ENCODE results near the gene P4HA3. TPM values are rescaled to one million over a fixed set of nuclear protein-coding genes. Genes with fewer than 3 reads are reported as not detected.
A peak's percentile ranks its signal among the peaks of the same experiment; 100 is the strongest.

The P4HA3 gene
- total RNA-seq, 1 donor from 2014 or later: 1.7 TPM

- no peak for TF ChIP-seq CTCF (IDR thresholded peaks at IDR 0.05)
- no peak for TF ChIP-seq POLR2A (IDR thresholded peaks at IDR 0.05)
- TF ChIP-seq POLR2AphosphoS5 (IDR thresholded peaks at IDR 0.05; ENCODE audit: insufficient read depth in 1 of 2, low read depth in 1 of 2): no peak
- Histone ChIP-seq H3K9me3 (no peaks in the 10 kb centered on the region), H3K4me3 (no peak overlapping the region), H3K4me1 (peaks cover 9% of the 10 kb centered on the region), H3K27me3 (no peaks in the 10 kb centered on the region), H3K27ac (peak overlapping the region; percentile 74), H3K36me3 (no peaks in the 10 kb centered on the region)
- intact Hi-C loops (cut with DNase I): no loop called here
- no peak for DNase-seq (ENCODE audit: extremely low spot score in 2 of 2)
Measured at GRCh38 chr11:74280494-74280893, 30.9 kb downstream of the P4HA3 start.

GRCh38 chr11:74279256-74279655, 32.2 kb downstream of the P4HA3 start:
- intact Hi-C loops (cut with DNase I): no loop called here
- Histone ChIP-seq H3K4me1 (peaks cover 9% of the 10 kb centered on the region), H3K36me3 (no peaks in the 10 kb centered on the region), H3K9me3 (no peaks in the 10 kb centered on the region), H3K27ac (peak overlapping the region; percentile 74), H3K4me3 (no peak overlapping the region), H3K27me3 (no peaks in the 10 kb centered on the region)
- DNase-seq (ENCODE audit: extremely low spot score in 2 of 2): no peak
- TF ChIP-seq POLR2A (IDR thresholded peaks at IDR 0.05) (no peak), CTCF (IDR thresholded peaks at IDR 0.05) (no peak), POLR2AphosphoS5 (IDR thresholded peaks at IDR 0.05; ENCODE audit: insufficient read depth in 1 of 2, low read depth in 1 of 2) (no peak)

GRCh38 chr11:74278721-74279161, 32.7 kb downstream of the P4HA3 start:
- Histone ChIP-seq H3K27ac (peak overlapping the region; percentile 74), H3K4me1 (peaks cover 9% of the 10 kb centered on the region), H3K9me3 (no peaks in the 10 kb centered on the region), H3K4me3 (no peak overlapping the region), H3K27me3 (no peaks in the 10 kb centered on the region), H3K36me3 (no peaks in the 10 kb centered on the region)
- TF ChIP-seq POLR2A (IDR thresholded peaks at IDR 0.05) (no peak), POLR2AphosphoS5 (IDR thresholded peaks at IDR 0.05; ENCODE audit: insufficient read depth in 1 of 2, low read depth in 1 of 2) (peak in 1 of 2 donors; percentile 35)
- DNase-seq (ENCODE audit: extremely low spot score in 2 of 2): peak in 1 of 2 donors; percentile 98
- intact Hi-C loops (cut with DNase I): no loop called here

- no peaks in the 10 kb centered on the region for H3K36me3 ChIP-seq
- peaks cover 9% of the 10 kb centered on the region for H3K4me1 ChIP-seq
- TF ChIP-seq POLR2A (IDR thresholded peaks at IDR 0.05): no peak
- TF ChIP-seq POLR2AphosphoS5 (IDR thresholded peaks at IDR 0.05; ENCODE audit: insufficient read depth in 1 of 2, low read depth in 1 of 2): no peak
- TF ChIP-seq CTCF (IDR thresholded peaks at IDR 0.05): no peak
- DNase-seq (ENCODE audit: extremely low spot score in 2 of 2): no peak
- H3K9me3 ChIP-seq: no peaks in the 10 kb centered on the region
- H3K4me3 ChIP-seq: no peak overlapping the region
- no peaks in the 10 kb centered on the region for H3K27me3 ChIP-seq
- H3K27ac ChIP-seq: peak overlapping the region; percentile 74
- intact Hi-C loops (cut with DNase I): no loop called here
Measured at GRCh38 chr11:74278103-74278502, 33.3 kb downstream of the P4HA3 start.

- TF ChIP-seq POLR2AphosphoS5 (IDR thresholded peaks at IDR 0.05; ENCODE audit: insufficient read depth in 1 of 2, low read depth in 1 of 2) (no peak), CTCF (IDR thresholded peaks at IDR 0.05) (no peak), POLR2A (IDR thresholded peaks at IDR 0.05) (no peak)
- H3K27me3 ChIP-seq: no peaks in the 10 kb centered on the region
- H3K27ac ChIP-seq: no peak overlapping the region
- no peak for DNase-seq (ENCODE audit: extremely low spot score in 2 of 2)
- H3K4me3 ChIP-seq: no peak overlapping the region
- H3K36me3 ChIP-seq: no peaks in the 10 kb centered on the region
- H3K4me1 ChIP-seq: peaks cover 9% of the 10 kb centered on the region
- intact Hi-C loops (cut with DNase I): no loop called here
- no peaks in the 10 kb centered on the region for H3K9me3 ChIP-seq
Measured at GRCh38 chr11:74276581-74276980, 34.9 kb downstream of the P4HA3 start.
